ENCODE data around the gene PTGDS.

The PTGDS gene

GRCh38 chr9:136968333-136969127 lies 8.8 kb upstream of the PTGDS start:
- Histone ChIP-seq H3K27ac (ENCODE audit: low read depth, low read length) (no peak overlapping the region), H3K4me1 (ENCODE audit: control insufficient read depth, insufficient read depth, low read length) (peaks cover 8% of the 10 kb centered on the region), H3K9me3 (ENCODE audit: control insufficient read depth, insufficient read depth, low read depth, low read length) (no peaks in the 10 kb centered on the region), H3K4me3 (ENCODE audit: low read depth, low read length) (no peak overlapping the region), H3K27me3 (ENCODE audit: control insufficient read depth, insufficient read depth, low read length) (no peaks in the 10 kb centered on the region), H3K9ac (ENCODE audit: low read length) (no peak overlapping the region), H3K36me3 (ENCODE audit: control insufficient read depth, insufficient read depth, low read length) (no peaks in the 10 kb centered on the region)

GRCh38 chr9:136969150-136969549 lies 8.2 kb upstream of the PTGDS start:
- Histone ChIP-seq H3K9ac (ENCODE audit: low read length) (no peak overlapping the region), H3K36me3 (ENCODE audit: control insufficient read depth, insufficient read depth, low read length) (no peaks in the 10 kb centered on the region), H3K4me3 (ENCODE audit: low read depth, low read length) (no peak overlapping the region), H3K27ac (ENCODE audit: low read depth, low read length) (no peak overlapping the region), H3K9me3 (ENCODE audit: control insufficient read depth, insufficient read depth, low read depth, low read length) (no peaks in the 10 kb centered on the region), H3K4me1 (ENCODE audit: control insufficient read depth, insufficient read depth, low read length) (peaks cover 8% of the 10 kb centered on the region), H3K27me3 (ENCODE audit: control insufficient read depth, insufficient read depth, low read length) (no peaks in the 10 kb centered on the region)

- no peaks in the 10 kb centered on the region for H3K9me3 ChIP-seq (ENCODE audit: control insufficient read depth, insufficient read depth, low read depth, low read length)
- H3K36me3 ChIP-seq (ENCODE audit: control insufficient read depth, insufficient read depth, low read length), result no peaks in the 10 kb centered on the region
- H3K4me1 ChIP-seq (ENCODE audit: control insufficient read depth, insufficient read depth, low read length), result peaks cover 8% of the 10 kb centered on the region
- no peak overlapping the region for H3K4me3 ChIP-seq (ENCODE audit: low read depth, low read length)
- H3K27ac ChIP-seq (ENCODE audit: low read depth, low read length), result no peak overlapping the region
- no peaks in the 10 kb centered on the region for H3K27me3 ChIP-seq (ENCODE audit: control insufficient read depth, insufficient read depth, low read length)
- no peak overlapping the region for H3K9ac ChIP-seq (ENCODE audit: low read length)
These were observed 7.5 kb upstream of the PTGDS start for GRCh38 chr9:136969774-136970173.

- no peak overlapping the region for H3K9ac ChIP-seq (ENCODE audit: low read length)
- no peaks in the 10 kb centered on the region for H3K36me3 ChIP-seq (ENCODE audit: control insufficient read depth, insufficient read depth, low read length)
- H3K27ac ChIP-seq (ENCODE audit: low read depth, low read length), result no peak overlapping the region
- H3K4me3 ChIP-seq (ENCODE audit: low read depth, low read length), result no peak overlapping the region
- H3K27me3 ChIP-seq (ENCODE audit: control insufficient read depth, insufficient read depth, low read length), result no peaks in the 10 kb centered on the region
- H3K9me3 ChIP-seq (ENCODE audit: control insufficient read depth, insufficient read depth, low read depth, low read length), result no peaks in the 10 kb centered on the region
- H3K4me1 ChIP-seq (ENCODE audit: control insufficient read depth, insufficient read depth, low read length), result peaks cover 8% of the 10 kb centered on the region
These were observed 6.9 kb upstream of the PTGDS start for GRCh38 chr9:136970361-136970760.

- no peaks in the 10 kb centered on the region for H3K4me1 ChIP-seq (ENCODE audit: control insufficient read depth, insufficient read depth, low read length)
- no peak overlapping the region for H3K27ac ChIP-seq (ENCODE audit: low read depth, low read length)
- H3K27me3 ChIP-seq (ENCODE audit: control insufficient read depth, insufficient read depth, low read length), result 0 out of 2 replicates have a peak, but pooled peaks cover under 1% of the 10 kb centered on the region
- no peaks in the 10 kb centered on the region for H3K36me3 ChIP-seq (ENCODE audit: control insufficient read depth, insufficient read depth, low read length)
- H3K9ac ChIP-seq (ENCODE audit: low read length), result no peak overlapping the region
- no peak overlapping the region for H3K4me3 ChIP-seq (ENCODE audit: low read depth, low read length)
- H3K9me3 ChIP-seq (ENCODE audit: control insufficient read depth, insufficient read depth, low read depth, low read length), result no peaks in the 10 kb centered on the region
These were observed 5.6 kb upstream of the PTGDS start for GRCh38 chr9:136971746-136972145.

GRCh38 chr9:136972335-136972734 lies 5.0 kb upstream of the PTGDS start:
- H3K9ac ChIP-seq (ENCODE audit: low read length), result no peak overlapping the region

GRCh38 chr9:136972743-136973142 lies 4.6 kb upstream of the PTGDS start:
- Histone ChIP-seq H3K4me1 (ENCODE audit: control insufficient read depth, insufficient read depth, low read length) (peaks cover 7% of the 10 kb centered on the region; the same call in 1 of the 2 replicates), H3K27ac (ENCODE audit: low read depth, low read length) (no peak overlapping the region), H3K27me3 (ENCODE audit: control insufficient read depth, insufficient read depth, low read length) (peaks cover 9% of the 10 kb centered on the region; the same call in 1 of the 2 replicates), H3K9ac (ENCODE audit: low read length) (no peak overlapping the region), H3K36me3 (ENCODE audit: control insufficient read depth, insufficient read depth, low read length) (no peaks in the 10 kb centered on the region), H3K4me3 (ENCODE audit: low read depth, low read length) (no peak overlapping the region), H3K9me3 (ENCODE audit: control insufficient read depth, insufficient read depth, low read depth, low read length) (no peaks in the 10 kb centered on the region)

More at GRCh38 chr9:136972335-136972734, 5.0 kb upstream of the PTGDS start:
- Histone ChIP-seq H3K36me3 (ENCODE audit: control insufficient read depth, insufficient read depth, low read length) (no peaks in the 10 kb centered on the region), H3K27ac (ENCODE audit: low read depth, low read length) (no peak overlapping the region), H3K9me3 (ENCODE audit: control insufficient read depth, insufficient read depth, low read depth, low read length) (no peaks in the 10 kb centered on the region), H3K4me1 (ENCODE audit: control insufficient read depth, insufficient read depth, low read length) (peaks cover 4% of the 10 kb centered on the region; the same call in 1 of the 2 replicates), H3K27me3 (ENCODE audit: control insufficient read depth, insufficient read depth, low read length) (peaks cover 6% of the 10 kb centered on the region; the same call in 1 of the 2 replicates), H3K4me3 (ENCODE audit: low read depth, low read length) (no peak overlapping the region)

GRCh38 chr9:136973618-136974617 lies 3.4 kb upstream of the PTGDS start:
- Histone ChIP-seq H3K9ac (ENCODE audit: low read length) (no peak overlapping the region), H3K4me3 (ENCODE audit: low read depth, low read length) (no peak overlapping the region), H3K36me3 (ENCODE audit: control insufficient read depth, insufficient read depth, low read length) (no peaks in the 10 kb centered on the region), H3K4me1 (ENCODE audit: control insufficient read depth, insufficient read depth, low read length) (peaks cover 7% of the 10 kb centered on the region), H3K27ac (ENCODE audit: low read depth, low read length) (no peak overlapping the region), H3K9me3 (ENCODE audit: control insufficient read depth, insufficient read depth, low read depth, low read length) (no peaks in the 10 kb centered on the region), H3K27me3 (ENCODE audit: control insufficient read depth, insufficient read depth, low read length) (peaks cover 9% of the 10 kb centered on the region; the same call in 1 of the 2 replicates)

- H3K9me3 ChIP-seq (ENCODE audit: control insufficient read depth, insufficient read depth, low read depth, low read length), result no peaks in the 10 kb centered on the region
- no peak overlapping the region for H3K9ac ChIP-seq (ENCODE audit: low read length)
- H3K27me3 ChIP-seq (ENCODE audit: control insufficient read depth, insufficient read depth, low read length), result peaks cover 9% of the 10 kb centered on the region; the same call in 1 of the 2 replicates
- no peaks in the 10 kb centered on the region for H3K36me3 ChIP-seq (ENCODE audit: control insufficient read depth, insufficient read depth, low read length)
- no peak overlapping the region for H3K27ac ChIP-seq (ENCODE audit: low read depth, low read length)
- H3K4me3 ChIP-seq (ENCODE audit: low read depth, low read length), result no peak overlapping the region
- peaks cover 7% of the 10 kb centered on the region for H3K4me1 ChIP-seq (ENCODE audit: control insufficient read depth, insufficient read depth, low read length)
These were observed 2.3 kb upstream of the PTGDS start for GRCh38 chr9:136974817-136975535.

- Histone ChIP-seq H3K9me3 (ENCODE audit: control insufficient read depth, insufficient read depth, low read depth, low read length) (no peaks in the 10 kb centered on the region), H3K27ac (ENCODE audit: low read depth, low read length) (no peak overlapping the region), H3K4me3 (ENCODE audit: low read depth, low read length) (no peak overlapping the region), H3K36me3 (ENCODE audit: control insufficient read depth, insufficient read depth, low read length) (no peaks in the 10 kb centered on the region), H3K9ac (ENCODE audit: low read length) (no peak overlapping the region), H3K4me1 (ENCODE audit: control insufficient read depth, insufficient read depth, low read length) (peaks cover 7% of the 10 kb centered on the region), H3K27me3 (ENCODE audit: control insufficient read depth, insufficient read depth, low read length) (peaks cover 9% of the 10 kb centered on the region; the same call in 1 of the 2 replicates)
These were observed 1.7 kb upstream of the PTGDS start for GRCh38 chr9:136975644-136976043.

All from HUES6 (cell line).